BLaER1 (cell line): ENCODE measurements around the gene ZFC3H1.

ENCODE experiments used
- H3K27ac ChIP-seq: shearing (Covaris generic); formaldehyde crosslinking; 2 replicates; pipeline ENCODE4 v1.8.1; 2022
- H3K27me3 ChIP-seq: shearing (Covaris generic); formaldehyde crosslinking; 2 replicates; pipeline ENCODE4 v1.8.1; 2022
- H3K36me3 ChIP-seq: shearing (Covaris generic); formaldehyde crosslinking; 2 replicates; pipeline ENCODE4 v1.8.1; 2022
- H3K4me1 ChIP-seq: shearing (Covaris generic); formaldehyde crosslinking; 2 replicates; pipeline ENCODE4 v1.8.1; 2022
- H3K4me2 ChIP-seq: shearing (Covaris generic); formaldehyde crosslinking; 2 replicates; pipeline ENCODE4 v1.8.1; 2022
- H3K4me3 ChIP-seq: shearing (Covaris generic); formaldehyde crosslinking; 2 replicates; pipeline ENCODE4 v1.8.1; 2022
- H3K9ac ChIP-seq: shearing (Covaris generic); formaldehyde crosslinking; 2 replicates; pipeline ENCODE4 v1.8.1; 2022
- H3K9me3 ChIP-seq: shearing (Covaris generic); formaldehyde crosslinking; 2 replicates; pipeline ENCODE4 v1.8.1; 2022
- H4K20me1 ChIP-seq: shearing (Covaris generic); formaldehyde crosslinking; 2 replicates; pipeline ENCODE4 v1.8.1; 2022
- Cebpa-rat ChIP-seq: shearing (Covaris generic); IDR thresholded peaks from 2 replicates; pipeline ENCODE4 v1.8.1; 2022

ZFC3H1 gene

DNA sequence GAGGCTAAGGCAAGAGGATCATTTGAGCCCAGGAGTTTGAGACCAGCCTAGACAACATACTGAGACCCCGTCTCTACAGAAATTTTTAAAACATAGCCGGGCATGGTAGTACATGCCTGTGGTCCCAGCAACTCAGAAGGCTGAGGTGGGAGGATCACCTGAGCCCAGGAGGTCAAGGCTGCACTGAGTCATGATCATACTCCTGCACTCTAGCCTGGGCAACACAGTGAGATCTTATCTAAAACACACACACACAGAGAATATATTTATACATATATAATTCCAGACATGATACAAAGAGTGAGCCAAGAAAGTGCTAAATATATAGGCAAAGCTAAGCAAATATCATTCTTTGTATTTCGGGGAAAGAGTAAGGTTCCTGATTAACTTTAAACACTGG lies 9.4 kb downstream of the ZFC3H1 start:
- H3K9ac ChIP-seq = no peak overlapping the region
- peaks cover 39% of the 10 kb centered on the region for H4K20me1 ChIP-seq
- peaks cover 32% of the 10 kb centered on the region for H3K9me3 ChIP-seq
- H3K4me3 ChIP-seq = 0 out of 2 replicates have a peak overlapping the region, but pooled peaks have one; percentile 14
- no peak overlapping the region for H3K4me2 ChIP-seq
- H3K27me3 ChIP-seq = no peaks in the 10 kb centered on the region
- H3K4me1 ChIP-seq = no peaks in the 10 kb centered on the region
- no peak overlapping the region for H3K27ac ChIP-seq
- H3K36me3 ChIP-seq = peaks cover 93% of the 10 kb centered on the region
- TF ChIP-seq Cebpa-rat = no peak

GRCh38 chr12:71653137-71653536 lies 10.5 kb downstream of the ZFC3H1 start:
- Histone ChIP-seq H3K9me3 (peaks cover 32% of the 10 kb centered on the region), H3K4me2 (no peak overlapping the region), H3K4me3 (no peak overlapping the region), H4K20me1 (peaks cover 50% of the 10 kb centered on the region), H3K36me3 (peaks cover 93% of the 10 kb centered on the region), H3K4me1 (no peaks in the 10 kb centered on the region), H3K27ac (no peak overlapping the region), H3K27me3 (no peaks in the 10 kb centered on the region), H3K9ac (no peak overlapping the region)
- TF ChIP-seq Cebpa-rat = no peak

GRCh38 chr12:71652656-71653055 lies 11.0 kb downstream of the ZFC3H1 start:
- Histone ChIP-seq H3K4me1 (no peaks in the 10 kb centered on the region), H3K36me3 (peaks cover 91% of the 10 kb centered on the region), H3K4me3 (no peak overlapping the region), H3K9ac (no peak overlapping the region), H4K20me1 (peaks cover 54% of the 10 kb centered on the region), H3K27me3 (no peaks in the 10 kb centered on the region), H3K27ac (no peak overlapping the region), H3K4me2 (no peak overlapping the region), H3K9me3 (peaks cover 30% of the 10 kb centered on the region)
- TF ChIP-seq Cebpa-rat = no peak

DNA sequence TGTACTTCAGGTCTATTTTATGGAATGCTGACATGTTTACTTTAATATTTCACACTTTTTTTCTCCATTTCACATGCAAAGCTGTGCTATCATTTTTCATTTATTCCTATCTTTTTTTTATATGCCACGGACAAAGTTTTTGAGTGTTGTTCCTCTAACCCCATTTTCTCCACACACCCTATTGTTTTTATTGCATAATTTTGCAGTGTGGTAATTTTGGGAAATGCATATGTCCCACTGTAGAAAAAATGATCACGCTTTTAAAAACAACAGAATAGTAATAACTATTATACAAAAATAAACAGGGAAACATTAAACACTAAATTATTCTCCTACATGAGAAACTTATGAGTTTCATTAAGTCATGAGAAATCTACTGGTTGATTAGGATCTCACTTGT lies 14.2 kb downstream of the ZFC3H1 start:
- H3K9me3 ChIP-seq = peaks cover 16% of the 10 kb centered on the region
- no peak overlapping the region for H3K4me3 ChIP-seq
- H3K4me1 ChIP-seq = no peaks in the 10 kb centered on the region
- H3K4me2 ChIP-seq = no peak overlapping the region
- TF ChIP-seq Cebpa-rat = no peak
- H3K36me3 ChIP-seq = peaks cover 92% of the 10 kb centered on the region
- H4K20me1 ChIP-seq = peaks cover 66% of the 10 kb centered on the region
- no peak overlapping the region for H3K9ac ChIP-seq
- no peaks in the 10 kb centered on the region for H3K27me3 ChIP-seq
- no peak overlapping the region for H3K27ac ChIP-seq

- H3K27ac ChIP-seq = no peak overlapping the region
- no peak overlapping the region for H3K4me2 ChIP-seq
- no peaks in the 10 kb centered on the region for H3K4me1 ChIP-seq
- no peaks in the 10 kb centered on the region for H3K27me3 ChIP-seq
- no peak overlapping the region for H3K4me3 ChIP-seq
- H3K9ac ChIP-seq = no peak overlapping the region
- H3K9me3 ChIP-seq = peaks cover 8% of the 10 kb centered on the region
- TF ChIP-seq Cebpa-rat = no peak
- peaks cover 66% of the 10 kb centered on the region for H4K20me1 ChIP-seq
- H3K36me3 ChIP-seq = peaks cover 92% of the 10 kb centered on the region
Observed at GRCh38 chr12:71648537-71648936, 15.1 kb downstream of the ZFC3H1 start.

DNA sequence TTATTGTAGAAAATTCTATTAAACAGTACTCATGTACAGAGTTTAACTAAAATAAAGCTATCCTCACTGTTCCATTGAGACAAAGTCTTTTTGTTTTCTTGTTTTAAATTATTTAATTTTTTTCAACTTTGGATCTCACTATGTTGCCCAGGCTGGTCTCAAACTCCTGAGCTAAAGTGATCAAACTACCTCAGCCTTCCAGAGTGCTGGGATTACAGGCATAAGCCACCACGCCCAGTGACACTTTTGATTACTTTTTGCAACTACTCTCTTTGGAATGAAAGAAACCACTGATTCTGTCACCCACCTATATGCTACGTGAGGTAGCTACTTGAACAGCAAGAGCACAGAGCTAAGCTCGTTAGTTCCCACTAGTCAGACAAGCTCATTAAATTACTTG lies 17.1 kb downstream of the ZFC3H1 start:
- no peaks in the 10 kb centered on the region for H3K4me1 ChIP-seq
- no peak overlapping the region for H3K27ac ChIP-seq
- H3K9me3 ChIP-seq = no peaks in the 10 kb centered on the region
- H3K4me3 ChIP-seq = no peak overlapping the region
- H3K36me3 ChIP-seq = peaks cover 93% of the 10 kb centered on the region
- no peaks in the 10 kb centered on the region for H3K27me3 ChIP-seq
- no peak overlapping the region for H3K9ac ChIP-seq
- H3K4me2 ChIP-seq = no peak overlapping the region
- TF ChIP-seq Cebpa-rat = no peak
- H4K20me1 ChIP-seq = peaks cover 63% of the 10 kb centered on the region

DNA sequence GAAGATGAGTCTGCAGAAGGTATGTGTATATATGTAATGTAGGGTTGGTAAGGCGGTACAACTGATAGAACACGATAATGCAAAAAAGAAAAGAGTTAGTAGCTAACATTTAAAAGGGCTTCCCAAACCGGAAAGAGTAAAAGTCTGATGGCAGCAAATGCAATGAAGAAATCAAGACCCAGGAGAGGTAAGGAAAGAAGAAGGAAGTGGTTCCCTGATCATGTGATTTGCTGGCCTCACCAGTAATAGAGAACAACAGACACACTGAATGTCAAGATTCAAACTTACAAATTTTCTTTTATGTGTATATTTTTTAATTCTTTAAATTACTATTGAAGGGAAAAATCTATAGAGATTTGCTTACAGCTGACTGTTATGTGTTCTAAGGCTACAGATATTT lies 18.4 kb downstream of the ZFC3H1 start:
- Histone ChIP-seq H3K36me3 (peaks cover 90% of the 10 kb centered on the region), H3K4me1 (no peaks in the 10 kb centered on the region), H3K4me3 (no peak overlapping the region), H3K9ac (no peak overlapping the region), H3K27me3 (no peaks in the 10 kb centered on the region), H3K9me3 (no peaks in the 10 kb centered on the region), H4K20me1 (peaks cover 59% of the 10 kb centered on the region), H3K27ac (no peak overlapping the region), H3K4me2 (no peak overlapping the region)
- TF ChIP-seq Cebpa-rat = no peak

DNA sequence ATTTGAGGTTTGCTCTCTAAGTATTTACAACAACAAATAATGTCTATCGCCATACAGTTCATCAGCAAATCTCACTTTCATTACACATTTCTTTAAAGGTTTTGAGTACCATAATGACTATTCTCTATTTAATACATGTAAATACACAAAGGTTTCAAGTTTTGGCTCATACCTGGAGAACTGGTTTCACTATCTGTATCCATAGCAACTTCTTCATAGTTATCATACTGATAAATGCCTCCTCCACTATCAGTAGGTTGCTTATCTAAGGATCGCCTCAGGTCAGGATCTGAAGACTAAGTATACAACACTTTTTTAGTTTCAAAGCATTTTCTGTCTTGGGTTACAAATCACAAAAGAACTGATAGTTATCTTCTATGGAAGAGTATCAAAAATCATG lies 21.4 kb downstream of the ZFC3H1 start:
- Histone ChIP-seq H3K9ac (no peak overlapping the region), H3K27me3 (no peaks in the 10 kb centered on the region), H3K9me3 (no peaks in the 10 kb centered on the region), H3K4me1 (no peaks in the 10 kb centered on the region), H4K20me1 (peaks cover 58% of the 10 kb centered on the region), H3K4me3 (no peak overlapping the region), H3K4me2 (no peak overlapping the region), H3K36me3 (peaks cover 93% of the 10 kb centered on the region), H3K27ac (no peak overlapping the region)
- TF ChIP-seq Cebpa-rat = no peak

GRCh38 chr12:71641390-71641789 lies 22.3 kb downstream of the ZFC3H1 start:
- no peaks in the 10 kb centered on the region for H3K27me3 ChIP-seq
- H4K20me1 ChIP-seq = peaks cover 50% of the 10 kb centered on the region
- H3K9me3 ChIP-seq = no peaks in the 10 kb centered on the region
- H3K36me3 ChIP-seq = peaks cover 90% of the 10 kb centered on the region
- H3K4me2 ChIP-seq = no peak overlapping the region
- H3K27ac ChIP-seq = no peak overlapping the region
- H3K4me1 ChIP-seq = no peaks in the 10 kb centered on the region
- no peak overlapping the region for H3K9ac ChIP-seq
- TF ChIP-seq Cebpa-rat = no peak
- H3K4me3 ChIP-seq = no peak overlapping the region

DNA sequence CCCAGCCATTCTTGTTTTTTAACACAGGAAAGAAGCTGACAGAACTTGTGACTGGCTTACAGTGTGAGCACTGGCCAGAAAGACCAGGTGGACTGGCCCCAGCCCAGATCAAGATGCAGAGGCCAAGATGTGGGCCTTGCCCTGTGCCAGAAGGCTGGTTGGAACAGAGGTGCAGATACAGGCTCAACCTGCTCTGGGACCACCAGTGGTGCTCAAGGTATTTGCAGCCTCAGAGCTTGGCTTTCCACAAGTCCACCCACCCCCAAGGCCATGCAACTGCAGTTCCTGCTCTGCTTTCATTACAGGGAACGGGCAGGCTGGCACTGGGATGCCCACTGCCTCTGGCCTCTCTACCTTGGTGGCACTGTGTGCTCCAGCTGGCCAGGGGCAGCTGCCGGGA lies 23.3 kb downstream of the ZFC3H1 start:
- no peak overlapping the region for H3K27ac ChIP-seq
- H3K9me3 ChIP-seq = no peaks in the 10 kb centered on the region
- no peak overlapping the region for H3K4me3 ChIP-seq
- H3K4me1 ChIP-seq = no peaks in the 10 kb centered on the region
- TF ChIP-seq Cebpa-rat = no peak
- no peak overlapping the region for H3K4me2 ChIP-seq
- H3K27me3 ChIP-seq = no peaks in the 10 kb centered on the region
- peaks cover 91% of the 10 kb centered on the region for H3K36me3 ChIP-seq
- H4K20me1 ChIP-seq = peaks cover 47% of the 10 kb centered on the region
- H3K9ac ChIP-seq = no peak overlapping the region

GRCh38 chr12:71639341-71639760 lies 24.3 kb downstream of the ZFC3H1 start:
- H3K27ac ChIP-seq = no peak overlapping the region
- peaks cover 47% of the 10 kb centered on the region for H4K20me1 ChIP-seq
- H3K9me3 ChIP-seq = no peaks in the 10 kb centered on the region
- peaks cover 91% of the 10 kb centered on the region for H3K36me3 ChIP-seq
- H3K27me3 ChIP-seq = no peaks in the 10 kb centered on the region
- no peaks in the 10 kb centered on the region for H3K4me1 ChIP-seq
- no peak overlapping the region for H3K4me2 ChIP-seq
- no peak overlapping the region for H3K4me3 ChIP-seq
- no peak for TF ChIP-seq Cebpa-rat
- no peak overlapping the region for H3K9ac ChIP-seq
